Skeletal muscle satellite cell (primary cell): Measurements from ENCODE around the gene HLA-DMB.
"Not testable (repeated sequence)": the region's sequence is repeated elsewhere in the genome, so short reads cannot be mapped to it uniquely, and the experiment has no call there.

ENCODE experiments used
- H3K27me3 ChIP-seq: 2 replicates; pipeline ENCODE4 v1.7.0; 2013; ENCODE audit warnings: low read length; ENCODE audit not compliant: control insufficient read depth, insufficient read depth
- H3K36me3 ChIP-seq: 2 replicates; pipeline ENCODE4 v1.7.0; 2013; ENCODE audit warnings: mild to moderate bottlenecking, control low read depth, low read length; ENCODE audit not compliant: insufficient read depth
- H3K4me1 ChIP-seq: 2 replicates; pipeline ENCODE4 v1.7.0; 2013; ENCODE audit warnings: low read length; ENCODE audit not compliant: control insufficient read depth, insufficient read depth
- H3K4me2 ChIP-seq: 2 replicates; pipeline ENCODE4 v1.7.0; 2013; ENCODE audit warnings: mild to moderate bottlenecking, low read length
- H3K4me3 ChIP-seq: 2 replicates; pipeline ENCODE4 v1.7.0; 2013; ENCODE audit warnings: low read length
- H3K9ac ChIP-seq: 2 replicates; pipeline ENCODE4 v1.7.0; 2013; ENCODE audit warnings: mild to moderate bottlenecking, low read depth, low read length, moderate library complexity
- H3K9me3 ChIP-seq: replicated peaks from 2 replicates; pipeline ENCODE4 v1.7.0; 2013; ENCODE audit warnings: mild to moderate bottlenecking, control low read depth, low read length

HLA-DMB gene

GRCh38 chr6:32945108-32945760, 4.4 kb upstream of the HLA-DMB start:
- H3K9me3 ChIP-seq = no peaks in the 10 kb centered on the region
- no peaks in the 10 kb centered on the region for H3K4me1 ChIP-seq
- H3K4me2 ChIP-seq = no peak overlapping the region
- no peak overlapping the region for H3K9ac ChIP-seq
- H3K36me3 ChIP-seq = no peaks in the 10 kb centered on the region
- peaks cover 67% of the 10 kb centered on the region for H3K27me3 ChIP-seq
- no peak overlapping the region for H3K4me3 ChIP-seq

- H3K36me3 ChIP-seq = no peaks in the 10 kb centered on the region
- H3K27me3 ChIP-seq = peaks cover 77% of the 10 kb centered on the region
- H3K4me2 ChIP-seq = no peak overlapping the region
- no peaks in the 10 kb centered on the region for H3K4me1 ChIP-seq
- H3K9me3 ChIP-seq = no peaks in the 10 kb centered on the region
- no peak overlapping the region for H3K4me3 ChIP-seq
- H3K9ac ChIP-seq = no peak overlapping the region
Observed at GRCh38 chr6:32943864-32944649, 3.2 kb upstream of the HLA-DMB start.

- H3K27me3 ChIP-seq = peaks cover 77% of the 10 kb centered on the region
- not testable (repeated sequence) for H3K9me3 ChIP-seq, H3K4me1 ChIP-seq, H3K9ac ChIP-seq, H3K4me3 ChIP-seq, H3K4me2 ChIP-seq, H3K36me3 ChIP-seq
Observed at GRCh38 chr6:32942555-32943123, 1.8 kb upstream of the HLA-DMB start.

- Histone ChIP-seq H3K9me3 (no peaks in the 10 kb centered on the region), H3K36me3 (no peaks in the 10 kb centered on the region), H3K4me3 (no peak overlapping the region), H3K4me2 (no peak overlapping the region), H3K9ac (no peak overlapping the region), H3K4me1 (no peaks in the 10 kb centered on the region), H3K27me3 (peaks cover 79% of the 10 kb centered on the region)
Observed at GRCh38 chr6:32941214-32941768, 463 bp upstream of the HLA-DMB start.

GRCh38 chr6:32938494-32938893, 2.3 kb downstream of the HLA-DMB start:
- H3K4me1 ChIP-seq = no peaks in the 10 kb centered on the region
- no peaks in the 10 kb centered on the region for H3K36me3 ChIP-seq
- peaks cover 91% of the 10 kb centered on the region for H3K27me3 ChIP-seq
- no peak overlapping the region for H3K4me3 ChIP-seq
- H3K9me3 ChIP-seq = no peaks in the 10 kb centered on the region
- no peak overlapping the region for H3K9ac ChIP-seq
- no peak overlapping the region for H3K4me2 ChIP-seq

GRCh38 chr6:32937230-32937633, 3.6 kb downstream of the HLA-DMB start:
- H3K4me2 ChIP-seq = no peak overlapping the region
- H3K9me3 ChIP-seq = no peaks in the 10 kb centered on the region
- no peak overlapping the region for H3K9ac ChIP-seq
- H3K36me3 ChIP-seq = no peaks in the 10 kb centered on the region
- H3K4me3 ChIP-seq = no peak overlapping the region
- H3K4me1 ChIP-seq = no peaks in the 10 kb centered on the region
- peaks cover 82% of the 10 kb centered on the region for H3K27me3 ChIP-seq

- Histone ChIP-seq H3K4me2 (no peak overlapping the region), H3K4me3 (no peak overlapping the region), H3K9ac (no peak overlapping the region), H3K36me3 (no peaks in the 10 kb centered on the region), H3K9me3 (no peaks in the 10 kb centered on the region), H3K4me1 (no peaks in the 10 kb centered on the region), H3K27me3 (peaks cover 84% of the 10 kb centered on the region)
Observed at GRCh38 chr6:32936239-32937152, 4.3 kb downstream of the HLA-DMB start.

- Histone ChIP-seq H3K36me3 (no peaks in the 10 kb centered on the region), H3K9me3 (no peaks in the 10 kb centered on the region), H3K4me2 (no peak overlapping the region), H3K4me1 (no peaks in the 10 kb centered on the region), H3K9ac (no peak overlapping the region), H3K27me3 (peaks cover 84% of the 10 kb centered on the region), H3K4me3 (no peak overlapping the region)
Observed at GRCh38 chr6:32935551-32936238, 5.1 kb downstream of the HLA-DMB start.

GRCh38 chr6:32933661-32934085, 7.2 kb downstream of the HLA-DMB start:
- Histone ChIP-seq H3K36me3 (no peaks in the 10 kb centered on the region), H3K4me2 (no peak overlapping the region), H3K4me1 (no peaks in the 10 kb centered on the region), H3K27me3 (peaks cover 82% of the 10 kb centered on the region), H3K4me3 (no peak overlapping the region), H3K9ac (no peak overlapping the region), H3K9me3 (no peaks in the 10 kb centered on the region)

GRCh38 chr6:32932132-32932868, 8.5 kb downstream of the HLA-DMB start:
- H3K9me3 ChIP-seq = no peaks in the 10 kb centered on the region
- no peak overlapping the region for H3K4me3 ChIP-seq
- H3K4me2 ChIP-seq = no peak overlapping the region
- H3K4me1 ChIP-seq = no peaks in the 10 kb centered on the region
- H3K9ac ChIP-seq = no peak overlapping the region
- peaks cover 76% of the 10 kb centered on the region for H3K27me3 ChIP-seq
- no peaks in the 10 kb centered on the region for H3K36me3 ChIP-seq
